Liver (tissue), 9 donors: ENCODE measurements around the gene CACNA1D. TPM values are rescaled to one million over a fixed set of nuclear protein-coding genes. Genes with fewer than 3 reads are reported as not detected.

Source experiments
- DNase-seq: peaks from one replicate; pipeline ENCODE4 v3.0.0-alpha.2; 2017; ENCODE audit warnings: low spot score
- H3K27ac ChIP-seq, 2 donors: one replicate each; pipeline ENCODE4 v1.7.0; 2013; ENCODE audit warnings: inconsistent platforms in 2 of 2, low read length in 2 of 2, control low read depth in 1 of 2, low read depth in 1 of 2, mild to moderate bottlenecking in 1 of 2
- H3K27me3 ChIP-seq, 4 donors: one replicate each; pipeline versions ENCODE4 v1.6.1 to v1.7.0; 2013; ENCODE audit warnings: low read length in 3 of 4, inconsistent platforms in 1 of 4, mild to moderate bottlenecking in 1 of 4, moderate library complexity in 1 of 4; ENCODE audit not compliant: control insufficient read depth in 4 of 4, insufficient read depth in 4 of 4
- H3K36me3 ChIP-seq, 4 donors: one replicate each; pipeline versions ENCODE4 v1.6.1 to v1.7.0; 2013; ENCODE audit warnings: low read length in 3 of 4, mild to moderate bottlenecking in 3 of 4, low read depth in 1 of 4, moderate library complexity in 1 of 4; ENCODE audit not compliant: control insufficient read depth in 4 of 4, insufficient read depth in 3 of 4
- H3K4me1 ChIP-seq, 4 donors: one replicate each; pipeline versions ENCODE4 v1.6.1 to v1.7.0; 2013; ENCODE audit warnings: low read length in 3 of 4, mild to moderate bottlenecking in 3 of 4, moderate library complexity in 1 of 4; ENCODE audit not compliant: control insufficient read depth in 4 of 4, insufficient read depth in 4 of 4
- H3K4me3 ChIP-seq, 3 donors: one replicate each; pipeline versions ENCODE4 v1.6.1 to v1.7.0; 2013; ENCODE audit warnings: low read length in 3 of 3, control low read depth in 1 of 3, low read depth in 1 of 3, mild to moderate bottlenecking in 1 of 3
- H3K9ac ChIP-seq, 2 donors: one replicate each; pipeline ENCODE4 v1.7.0; 2013; ENCODE audit warnings: low read length in 2 of 2, mild to moderate bottlenecking in 2 of 2, moderate library complexity in 2 of 2, control low read depth in 1 of 2, low read depth in 1 of 2
- H3K9me3 ChIP-seq, 4 donors: one replicate each; pipeline versions ENCODE4 v1.6.1 to v1.7.0; 2013; ENCODE audit warnings: low read length in 3 of 4; ENCODE audit not compliant: control insufficient read depth in 4 of 4
- ATF3 ChIP-seq: IDR thresholded peaks from 2 replicates; pipeline ENCODE4 v1.6.1; 2016; ENCODE audit warnings: antibody characterized with exemption
- CTCF ChIP-seq: fragments of 150-350 bp; IDR thresholded peaks from 2 replicates; pipeline ENCODE4 v1.5.1; 2017; ENCODE audit warnings: improper control_type of control experiment, low read depth, low read length; ENCODE audit not compliant: missing input control
- EGR1 ChIP-seq, 2 donors: IDR thresholded peaks; 2 replicates each; pipeline ENCODE4 v1.6.1; 2016 to 2018; ENCODE audit warnings: antibody characterized with exemption in 2 of 2, low read depth in 2 of 2
- FOXA1 ChIP-seq: IDR thresholded peaks from 2 replicates; pipeline ENCODE4 v1.6.1; 2016; ENCODE audit warnings: antibody characterized with exemption
- FOXA2 ChIP-seq: IDR thresholded peaks from 2 replicates; pipeline ENCODE4 v1.6.1; 2016; ENCODE audit warnings: antibody characterized with exemption
- HNF4A ChIP-seq, 2 donors: conservative IDR thresholded peaks; 2 replicates each; pipeline ENCODE4 v1.6.1; 2016; ENCODE audit warnings: antibody characterized with exemption in 2 of 2, mild to moderate bottlenecking in 2 of 2
- HNF4G ChIP-seq: IDR thresholded peaks from 2 replicates; pipeline ENCODE4 v1.6.1; 2016; ENCODE audit warnings: antibody characterized with exemption
- JUND ChIP-seq, 2 donors: IDR thresholded peaks; 2 replicates each; pipeline ENCODE4 v1.6.1; 2016; ENCODE audit warnings: antibody characterized with exemption in 2 of 2
- RXRA ChIP-seq, 2 donors: IDR thresholded peaks; 2 replicates each; pipeline ENCODE4 v1.6.1; 2017 to 2018; ENCODE audit warnings: antibody characterized with exemption in 2 of 2, mild to moderate bottlenecking in 1 of 2
- TAF1 ChIP-seq: conservative IDR thresholded peaks from 2 replicates; pipeline ENCODE4 v1.6.1; 2016; ENCODE audit warnings: antibody characterized with exemption, mild to moderate bottlenecking
- YY1 ChIP-seq: IDR thresholded peaks from 2 replicates; pipeline ENCODE4 v1.6.1; 2016; ENCODE audit warnings: antibody characterized with exemption, mild to moderate bottlenecking
- ZBTB33 ChIP-seq: IDR thresholded peaks from 2 replicates; pipeline ENCODE4 v1.6.1; 2016; ENCODE audit warnings: antibody characterized with exemption
- WGBS: extraction: QIAGEN DNeasy Blood & Tissue Kit; methylation state at CpG from one replicate; pipeline ENCODE4 v1.1.7; 2013; 5-methylcytosine and 5-hydroxymethylcytosine counted together
- polyA plus RNA-seq, 2 donors: library from polyadenylated mRNA; stranded (reverse) in 1 of 2; unstranded in 1 of 2; fragments of 200-250 nt in 1 of 2; fragments of >200 nt in 1 of 2; fragmentation: Nextera tagmentation in 1 of 2; extraction: Ambion mirVana in 1 of 2; gene quantifications; one replicate each; pipeline versions ENCODE4 v1.2.1 to v1.2.3, GENCODE V29; 2013 to 2015
- total RNA-seq, 2 donors: library from RNA; depleted of rRNA; stranded (reverse); fragments of >200 nt; gene quantifications; one replicate each; pipeline ENCODE4 v1.2.3, GENCODE V29; 2014
- donor health status: healthy.
- donor health status: healthy.
- donor health status: healthy.
- donor health status: healthy.
- donor health status: healthy.

Gene CACNA1D
- total and polyA plus RNA-seq, 4 donors, result 1.8 to 18.9 (median 3.4) TPM

- no peak for TF ChIP-seq TAF1
- TF ChIP-seq YY1, result no peak
- no peak for TF ChIP-seq HNF4A (conservative IDR thresholded peaks at IDR 0.05)
- no peak for TF ChIP-seq CTCF
- TF ChIP-seq ATF3, result no peak
Measured at GRCh38 chr3:53748512-53749271, 254.3 kb downstream of the CACNA1D start (continued).

GRCh38 chr3:53749448-53749847 lies 255.0 kb downstream of the CACNA1D start:
- no peak for TF ChIP-seq TAF1
- no peak for TF ChIP-seq HNF4A (conservative IDR thresholded peaks at IDR 0.05)
- no peak for TF ChIP-seq EGR1 (IDR thresholded peaks at IDR 0.05; ENCODE audit: low read depth in 2 of 2)
- no peak for TF ChIP-seq FOXA2
- no peak for TF ChIP-seq FOXA1
- no peak for TF ChIP-seq ZBTB33
- no peak for TF ChIP-seq RXRA (IDR thresholded peaks at IDR 0.05)
- Histone ChIP-seq H3K36me3 (peaks cover 0 to 5% (median 0%) of the 10 kb centered on the region in 4 donors), H3K9me3 (no peaks in the 10 kb centered on the region), H3K27ac (no peak overlapping the region), H3K4me1 (no peaks in the 10 kb centered on the region), H3K4me3 (no peak overlapping the region), H3K27me3 (no peaks in the 10 kb centered on the region), H3K9ac (no peak overlapping the region)
- no peak for DNase-seq
- 92% methylated on average over 5 of the region's 5 CpGs for WGBS

GRCh38 chr3:53750253-53751210 lies 256.1 kb downstream of the CACNA1D start:
- peaks cover 0 to 5% (median 0%) of the 10 kb centered on the region in 4 donors for H3K36me3 ChIP-seq
- WGBS, result 89% methylated on average over 17 of the region's 17 CpGs
- no peak overlapping the region for H3K9ac ChIP-seq
- H3K27me3 ChIP-seq, result no peaks in the 10 kb centered on the region
- no peak for TF ChIP-seq TAF1
- no peak for TF ChIP-seq HNF4A (conservative IDR thresholded peaks at IDR 0.05)
- no peak for TF ChIP-seq CTCF
- TF ChIP-seq HNF4G, result no peak
- TF ChIP-seq JUND (IDR thresholded peaks at IDR 0.05), result no peak
- no peak for TF ChIP-seq FOXA1
- no peak for TF ChIP-seq ATF3
- no peaks in the 10 kb centered on the region for H3K4me1 ChIP-seq
- H3K4me3 ChIP-seq, result no peak overlapping the region
- no peak overlapping the region for H3K27ac ChIP-seq
- no peak for DNase-seq
- no peaks in the 10 kb centered on the region for H3K9me3 ChIP-seq
